K562 (cell line): Measurements from ENCODE around the gene ZNF268. TPM values are rescaled to one million over a fixed set of nuclear protein-coding genes. Genes with fewer than 3 reads are reported as not detected.
"Not testable (repeated sequence)": the region's sequence is repeated elsewhere in the genome, so short reads cannot be mapped to it uniquely, and the experiment has no call there.

Experiments used
- ATAC-seq: fragments of 200-7000 bp; cut with Tn5 transposase; 3 replicates; pipeline ENCODE4 v1.9.1; 2020; ENCODE audit warnings: moderate library complexity
- BruUV-seq: library from RNA; stranded (reverse); fragments of 400-500 nt; replicated peaks from 2 replicates; lab custom pipeline; 2021; lab: Mats Ljungman, UMichigan
- CTCF ChIA-PET: fragments of 300-600 bp; formaldehyde crosslinking; extraction: SDS; loops from one replicate; lab custom pipeline; 2021; ENCODE audit warnings: low intra/inter-chr PET ratio; lab: Yijun Ruan, JAX
- POLR2A ChIA-PET: fragments of 300-600, 350-650 bp; sonication (Branson Sonifier 250); formaldehyde crosslinking; extraction: SDS; loops from one replicate; lab custom pipeline; 2021; ENCODE audit warnings: antibody characterized with exemption, inconsistent platforms; lab: Yijun Ruan, JAX
- DNase-seq, 4 experiments: peaks; one replicate each; pipeline versions ENCODE4 v3.0.0 to v3.0.0-alpha.2; 2011 to 2018; ENCODE audit warnings: low spot score in 3 of 4, mixed read lengths in 3 of 4; ENCODE audit errors: extremely low read depth in 1 of 4
- FAIRE-seq: peaks from 2 replicates; lab custom pipeline; 2011; peaks lifted over from hg19 to GRCh38; lab: Jason Lieb, UNC
- H2AFZ ChIP-seq: 2 replicates; pipeline ENCODE4 v1.6.0; 2011; ENCODE audit warnings: low read depth, low read length, control low read depth, inconsistent platforms
- H3K27ac ChIP-seq: fragments of 200-600 bp; 3 replicates; pipeline ENCODE4 v1.8.0; 2011; ENCODE audit warnings: low read depth, mild to moderate bottlenecking, control low read depth, inconsistent platforms, low read length, moderate library complexity, mixed read lengths; ENCODE audit errors: extremely low read depth
- H3K27me3 ChIP-seq, 2 experiments: fragments of 300-600 bp in 1 of 2; 2 replicates in 1 of 2; 3 replicates in 1 of 2; pipeline versions ENCODE4 v1.6.0 to v1.8.0; 2011; ENCODE audit warnings: inconsistent platforms in 2 of 2, low read length in 2 of 2, mild to moderate bottlenecking in 1 of 2, mixed read lengths in 1 of 2, moderate library complexity in 1 of 2; ENCODE audit not compliant: control insufficient read depth in 2 of 2, insufficient read depth in 2 of 2
- H3K36me3 ChIP-seq: fragments of 300-600 bp; 3 replicates; pipeline ENCODE4 v1.8.0; 2011; ENCODE audit warnings: mild to moderate bottlenecking, low read length, inconsistent platforms; ENCODE audit not compliant: control insufficient read depth, insufficient read depth
- H3K4me1 ChIP-seq, 2 experiments: fragments of 200-600 bp in 1 of 2; replicated peaks in 1 of 2; 2 replicates in 1 of 2; 3 replicates in 1 of 2; pipeline versions ENCODE4 v1.5.1 to v1.8.0; 2011; ENCODE audit warnings: inconsistent platforms in 2 of 2, low read length in 2 of 2, mild to moderate bottlenecking in 1 of 2, mixed read lengths in 1 of 2, moderate library complexity in 1 of 2; ENCODE audit not compliant: control insufficient read depth in 2 of 2, insufficient read depth in 2 of 2
- H3K4me2 ChIP-seq: 2 replicates; pipeline ENCODE4 v1.6.1; 2011; ENCODE audit warnings: low read length, control low read depth, inconsistent platforms, mixed read lengths; ENCODE audit not compliant: insufficient read depth
- H3K4me3 ChIP-seq: fragments of 200-600 bp; sonication (generic), shearing (Covaris generic); 2 replicates; pipeline ENCODE4 v1.5.1; 2016; ENCODE audit warnings: control low read depth, inconsistent platforms
- H3K79me2 ChIP-seq: fragments of 200-600 bp; 3 replicates; pipeline ENCODE4 v1.8.0; 2011; ENCODE audit warnings: low read length, inconsistent platforms; ENCODE audit not compliant: control insufficient read depth, insufficient read depth
- H3K9ac ChIP-seq, 2 experiments: 2 replicates each; pipeline versions ENCODE4 v1.6.0 to v1.6.1; 2011; ENCODE audit warnings: low read depth in 2 of 2, low read length in 2 of 2, control low read depth in 1 of 2, inconsistent platforms in 1 of 2, mild to moderate bottlenecking in 1 of 2, mixed read lengths in 1 of 2; ENCODE audit not compliant: insufficient read depth in 1 of 2
- H3K9me1 ChIP-seq: one replicate; pipeline ENCODE4 v1.6.0; 2011; ENCODE audit warnings: inconsistent platforms, mild to moderate bottlenecking, low read length, moderate library complexity; ENCODE audit not compliant: control insufficient read depth, insufficient read depth
- H3K9me3 ChIP-seq: replicated peaks from 2 replicates; pipeline ENCODE4 v1.5.1; 2011; ENCODE audit warnings: low read depth, low read length, inconsistent platforms; ENCODE audit not compliant: control insufficient read depth, insufficient read depth
- H4K20me1 ChIP-seq: replicated peaks from 2 replicates; pipeline ENCODE4 v1.6.1; 2011; ENCODE audit warnings: low read length, inconsistent platforms, mixed read lengths; ENCODE audit not compliant: control insufficient read depth, insufficient read depth
- ETS1 ChIP-seq: conservative IDR thresholded peaks from 2 replicates; pipeline ENCODE4 v1.6.1; 2011; ENCODE audit warnings: low read depth, mild to moderate bottlenecking, low read length; ENCODE audit not compliant: control insufficient read depth
- ETV1 ChIP-seq: fragments of 450-650 bp; conservative IDR thresholded peaks from 2 replicates; pipeline ENCODE4 v1.6.1; 2016; ENCODE audit warnings: missing genetic modification characterization, control low read depth, low read depth, missing compliant biosample characterization
- MCM7 ChIP-seq, 2 experiments: fragments of 450-650 bp; IDR thresholded peaks; 2 replicates each; pipeline ENCODE4 v1.6.1; 2016 to 2018
- NCOR1 ChIP-seq: fragments of 450-650 bp; IDR thresholded peaks from 2 replicates; pipeline ENCODE4 v1.6.1; 2016; ENCODE audit warnings: mild to moderate bottlenecking, moderate library complexity
- NONO ChIP-seq, 2 experiments: fragments of 200-400 bp in 1 of 2; fragments of 450-650 bp in 1 of 2; formaldehyde crosslinking in 1 of 2; IDR thresholded peaks; 2 replicates each; pipeline ENCODE4 v1.6.1; 2017; ENCODE audit warnings: low read depth in 2 of 2, mild to moderate bottlenecking in 2 of 2, moderate library complexity in 2 of 2, low read length in 1 of 2
- RBM34 ChIP-seq: fragments of 200-400 bp; formaldehyde crosslinking; IDR thresholded peaks from 2 replicates; pipeline ENCODE4 v1.6.1; 2018; ENCODE audit warnings: low read length, borderline replicate concordance; ENCODE audit not compliant: insufficient read depth
- SETDB1 ChIP-seq: IDR thresholded peaks from one replicate; pipeline ENCODE4 v1.6.1; 2012; ENCODE audit warnings: low read length, control low read depth, inconsistent platforms
- TBL1XR1 ChIP-seq, 2 experiments: IDR thresholded peaks; 2 replicates each; pipeline ENCODE4 v1.6.1; 2012; ENCODE audit warnings: improper control_type of control experiment in 2 of 2, low read length in 2 of 2, mild to moderate bottlenecking in 1 of 2
- TFE3 ChIP-seq: fragments of 450-650 bp; formaldehyde crosslinking; IDR thresholded peaks from 2 replicates; pipeline ENCODE4 v1.4.0; 2020; ENCODE audit warnings: mild to moderate bottlenecking, mixed read lengths
- ZNF551 ChIP-seq: fragments of 250-450 bp; sonication (Bioruptor Pico); IDR thresholded peaks from 2 replicates; pipeline ENCODE4 v1.5.0; 2021; ENCODE audit warnings: mild to moderate bottlenecking, moderate library complexity
- ZNF699 ChIP-seq: fragments of 250-450 bp; sonication (Bioruptor Pico); IDR thresholded peaks from 2 replicates; pipeline ENCODE4 v1.8.0; 2021; ENCODE audit warnings: mild to moderate bottlenecking, moderate library complexity; ENCODE audit not compliant: insufficient replicate concordance
- WGBS: fragments of 100-300 bp; shearing (Covaris generic); methylation state at CpG from one replicate; pipeline ENCODE4 v1.1.6; 2016; ENCODE audit warnings: low coverage, mixed read lengths; ENCODE audit not compliant: insufficient coverage; ENCODE audit errors: missing lambda C conversion rate; 5-methylcytosine and 5-hydroxymethylcytosine counted together
- in situ Hi-C: fragments of 300-500 bp; cut with MboI; formaldehyde crosslinking; loops from 4 replicates; pipeline ENCODE4 v1.15.0; 2018; ENCODE audit warnings: inconsistent platforms, mixed read lengths
- intact Hi-C: fragments of 100-400 bp; cut with micrococcal nuclease; formaldehyde crosslinking; loops from 2 replicates; pipeline ENCODE4 v1.14.2; 2022
- polyA plus RNA-seq, 8 experiments: library from polyadenylated mRNA; depleted of rRNA in 4 of 8; stranded (reverse) in 5 of 8; unstranded in 3 of 8; fragments of >200 nt; fragmentation: Nextera tagmentation in 2 of 8; fragmentation: Illumina TruSeq in 1 of 8; extraction: Ambion mirVana in 2 of 8; extraction: Trizol in 1 of 8; gene quantifications; 2 replicates each; pipeline versions ENCODE4 v1.2.1 to v1.2.3, GENCODE V29; 2011 to 2014; ENCODE audit warnings: inconsistent platforms in 1 of 8, missing spikeins in 1 of 8
- total RNA-seq, 7 experiments: library from RNA; depleted of rRNA in 6 of 7; stranded (reverse); fragments of >200 nt in 6 of 7; fragmentation: Illumina TruSeq in 2 of 7; extraction: Trizol in 2 of 7; gene quantifications; 2 replicates each; pipeline versions ENCODE4 v1.2.1 to v1.2.3, GENCODE V29; 2011 to 2021; ENCODE audit warnings: low replicate concordance in 1 of 7

Gene ZNF268
- total and polyA plus RNA-seq, 9 of the 15 experiments (the other 6 are each of a cell fraction or from before 2014, with no cell fraction given), result 4.8 to 12.0 (median 7.7) TPM

DNA sequence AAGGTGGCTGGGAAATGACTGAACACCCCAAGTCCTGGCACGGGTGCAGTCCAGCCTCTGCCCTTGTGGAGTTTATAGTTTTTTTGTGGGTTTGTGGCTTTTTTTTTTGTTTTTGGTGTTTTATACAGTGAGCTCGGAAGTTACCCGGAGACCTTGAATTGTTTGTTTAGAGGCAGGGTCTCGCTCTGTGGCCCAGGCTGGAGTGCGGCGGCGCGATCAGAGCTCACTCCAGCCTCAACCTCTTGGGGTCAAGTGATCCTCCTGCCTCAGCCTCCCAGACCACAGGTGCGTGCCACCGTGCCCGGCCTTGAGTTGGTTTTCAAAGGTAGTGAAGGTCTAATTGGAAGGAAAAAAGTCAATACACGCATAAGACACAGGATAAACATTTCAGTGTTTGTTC is 55.3 kb downstream of the ZNF268 start (continued):
- TF ChIP-seq NONO (IDR thresholded peaks at IDR 0.05; ENCODE audit: low read depth in 2 of 2, low read length in 1 of 2) (no peak), RBM34 (no peak), ZNF551 (no peak), ETS1 (no peak), SETDB1 (no peak), ZNF699 (CRISPR knock-in tag) (no peak), MCM7 (IDR thresholded peaks at IDR 0.05) (no peak), ETV1 (tag) (no peak)

GRCh38 chr12:133251732-133252131 is 70.4 kb downstream of the ZNF268 start:
- Histone ChIP-seq H3K4me2 (no peak overlapping the region), H3K4me1 (no peaks in the 10 kb centered on the region), H3K79me2 (no peaks in the 10 kb centered on the region), H2AFZ (no peak overlapping the region), H3K9me3 (no peaks in the 10 kb centered on the region), H3K27me3 (no peaks in the 10 kb centered on the region), H3K9me1 (no peaks in the 10 kb centered on the region), H3K27ac (no peak overlapping the region), H3K4me3 (no peak overlapping the region), H3K9ac (no peak overlapping the region), H4K20me1 (no peaks in the 10 kb centered on the region), H3K36me3 (no peaks in the 10 kb centered on the region)
- TF ChIP-seq TBL1XR1 (IDR thresholded peaks at IDR 0.05; ENCODE audit: low read length in 2 of 2), result no peak
- TF ChIP-seq TFE3 (CRISPR knock-in tag), result peak; percentile 84
- no peak for TF ChIP-seq NCOR1
- FAIRE-seq (no peak), ATAC-seq (no peak), DNase-seq (no peak)
- ChIA-PET POLR2A (interaction anchor here (0.6 kb wide), 1 partner anchor 171 kb away, joined by 3 read pairs; no protein-coding TSS in a partner anchor), CTCF (no interaction called here)
- intact Hi-C loops (no loop called here), in situ Hi-C loops (no loop called here)
- no TSS peak for BruUV-seq
- 1% methylated on average over 6 of the region's 6 CpGs for WGBS

GRCh38 chr12:133255833-133256232 is 74.5 kb downstream of the ZNF268 start:
- H3K9ac ChIP-seq, intact Hi-C loops, in situ Hi-C loops, H2AFZ ChIP-seq, H4K20me1 ChIP-seq, H3K4me1 ChIP-seq, H3K79me2 ChIP-seq, DNase-seq, H3K27me3 ChIP-seq, H3K27ac ChIP-seq, POLR2A ChIA-PET, ATAC-seq, BruUV-seq, FAIRE-seq, H3K9me3 ChIP-seq, H3K4me2 ChIP-seq, CTCF ChIA-PET, H3K9me1 ChIP-seq, H3K4me3 ChIP-seq, H3K36me3 ChIP-seq: not testable (repeated sequence)
- WGBS, result 0% methylated on average over 1 of the region's 1 CpG
